MCF 10A (cell line): ENCODE measurements around the gene AP2M1. TPM values are rescaled to one million over a fixed set of nuclear protein-coding genes. Genes with fewer than 3 reads are reported as not detected.

Experiments used
- BruUV-seq: library from RNA; stranded (reverse); fragments of 400-500 nt; replicated peaks from 2 replicates; lab custom pipeline; 2021; lab: Mats Ljungman, UMichigan
- CTCF ChIA-PET: fragments of 300-600 bp; sonication (Branson Sonifier 250); formaldehyde crosslinking; extraction: SDS; loops from one replicate; lab custom pipeline; 2021; ENCODE audit warnings: antibody characterized with exemption, inconsistent platforms; lab: Yijun Ruan, JAX
- POLR2A ChIA-PET: fragments of 300-600, 350-650 bp; sonication (Branson Sonifier 250); formaldehyde crosslinking; extraction: SDS; loops from one replicate; lab custom pipeline; 2020; ENCODE audit warnings: antibody characterized with exemption, inconsistent platforms; lab: Yijun Ruan, JAX
- DNase-seq: peaks from one replicate; pipeline ENCODE4 v3.0.0-alpha.2; 2018; ENCODE audit not compliant: unreplicated experiment
- H3K27ac Mint-ChIP-seq: one replicate; pipeline ENCODE4 v1.8.0; 2022; ENCODE audit warnings: mild to moderate bottlenecking, low read depth, mixed read lengths; ENCODE audit not compliant: unreplicated experiment
- H3K27me3 Mint-ChIP-seq: one replicate; pipeline ENCODE4 v1.8.0; 2022; ENCODE audit warnings: mixed read lengths; ENCODE audit not compliant: insufficient read depth, unreplicated experiment
- H3K36me3 Mint-ChIP-seq: one replicate; pipeline ENCODE4 v1.8.0; 2022; ENCODE audit warnings: mild to moderate bottlenecking, moderate library complexity, mixed read lengths; ENCODE audit not compliant: insufficient read depth, unreplicated experiment
- H3K4me1 Mint-ChIP-seq: one replicate; pipeline ENCODE4 v1.8.0; 2022; ENCODE audit warnings: mixed read lengths; ENCODE audit not compliant: insufficient read depth, unreplicated experiment
- H3K4me3 Mint-ChIP-seq: one replicate; pipeline ENCODE4 v1.8.0; 2022; ENCODE audit warnings: mild to moderate bottlenecking, moderate library complexity, mixed read lengths; ENCODE audit not compliant: unreplicated experiment
- H3K9me3 Mint-ChIP-seq: one replicate; pipeline ENCODE4 v1.8.0; 2022; ENCODE audit warnings: mixed read lengths; ENCODE audit not compliant: unreplicated experiment
- CTCF ChIP-seq: fragments of 200-600 bp; IDR thresholded peaks from one replicate; pipeline ENCODE4 v1.8.0; 2022; ENCODE audit warnings: antibody characterized with exemption, mild to moderate bottlenecking; ENCODE audit not compliant: unreplicated experiment
- intact Hi-C: fragments of 100-400 bp; cut with micrococcal nuclease; formaldehyde crosslinking; loops from 2 replicates; pipeline ENCODE4 v1.14.1; 2022
- total RNA-seq: library from RNA; stranded (reverse); gene quantifications from 2 replicates; pipeline ENCODE4 v1.2.3, GENCODE V29; 2022

AP2M1 gene
- total RNA-seq, 1 experiment from 2014 or later, result 301 TPM

DNA sequence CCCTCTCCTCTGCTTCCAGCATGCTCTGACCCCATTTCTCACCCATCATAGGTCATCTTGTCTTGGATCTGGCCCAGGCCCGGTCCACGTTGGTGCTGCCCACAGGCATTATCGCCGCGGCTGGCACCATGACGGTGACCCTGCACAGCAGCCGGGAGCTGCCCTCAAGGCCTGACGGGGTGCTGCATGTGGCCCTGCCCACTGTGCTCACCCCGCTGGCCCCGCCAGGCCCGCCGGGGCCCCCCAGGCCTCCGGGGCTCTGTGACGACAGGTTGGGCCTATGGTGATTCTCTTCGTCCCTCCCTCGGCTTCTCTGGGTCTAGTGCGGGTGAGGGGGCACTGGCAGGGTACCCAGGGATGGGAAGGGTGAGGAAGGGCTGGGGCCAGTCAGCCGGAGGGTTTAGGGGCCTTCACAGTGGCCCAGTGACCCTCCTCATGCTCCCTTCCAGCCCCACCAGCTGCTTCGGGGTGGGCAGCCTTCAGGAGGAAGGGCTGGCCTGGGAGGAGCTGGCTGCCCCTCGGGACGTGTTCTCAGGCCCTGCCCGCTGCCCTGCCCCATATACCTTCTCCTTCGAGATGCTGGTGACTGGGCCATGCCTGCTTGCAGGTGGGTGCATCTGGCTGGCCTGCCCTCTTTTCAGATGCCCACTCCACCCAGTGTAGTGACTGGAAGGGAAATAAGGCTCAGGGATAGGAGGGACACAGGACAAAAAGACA, 58.6 kb downstream of the AP2M1 start:
- H3K27me3 Mint-ChIP-seq, result peaks cover 23% of the 10 kb centered on the region
- ChIA-PET CTCF (interaction anchor here (1.5 to 2.3 kb wide), 2 partner anchors 13 to 16 kb away, joined by 3 to 7 read pairs; partner anchors contain the start of gene EEF1AKMT4), POLR2A (interaction anchor here (0.5 to 0.6 kb wide), 2 partner anchors 17 to 99 kb away, joined by 3 to 4 read pairs; no protein-coding TSS in a partner anchor)
- no TSS peak for BruUV-seq
- H3K9me3 Mint-ChIP-seq, result no peaks in the 10 kb centered on the region
- TF ChIP-seq CTCF, result no peak
- peak overlapping the region; percentile 50 for H3K4me3 Mint-ChIP-seq
- no peaks in the 10 kb centered on the region for H3K36me3 Mint-ChIP-seq
- intact Hi-C loops, result no loop called here
- no peak for DNase-seq
- peaks cover 12% of the 10 kb centered on the region for H3K4me1 Mint-ChIP-seq
- H3K27ac Mint-ChIP-seq, result no peak overlapping the region

Other genes with a start within 250 kb of the AP2M1 start
- 16.5 and 17.9 TPM in 2 replicates for gene ABCC5, start 157.0 kb upstream of the AP2M1 start, total RNA-seq
- not detected in 2 replicates for gene HTR3D, start 143.1 kb upstream of the AP2M1 start, total RNA-seq
- gene HTR3C, start 121.8 kb upstream of the AP2M1 start, total RNA-seq, result not detected in 2 replicates
- gene HTR3E, start 77.8 kb upstream of the AP2M1 start, total RNA-seq, result not detected in 2 replicates
- 33.8 and 36.1 TPM in 2 replicates for gene EIF2B5, start 39.5 kb upstream of the AP2M1 start, total RNA-seq
- 73.4 and 74.5 TPM in 2 replicates for gene DVL3, start 19.5 kb upstream of the AP2M1 start, total RNA-seq
- gene ABCF3, start 11.3 kb downstream of the AP2M1 start, total RNA-seq, result 62.7 and 73.9 TPM in 2 replicates
- not detected in 2 replicates for gene VWA5B2, start 54.7 kb downstream of the AP2M1 start, total RNA-seq
- gene ALG3, start 74.1 kb downstream of the AP2M1 start, total RNA-seq, result 60.4 and 77.8 TPM in 2 replicates
- gene EEF1AKMT4, start 74.8 kb downstream of the AP2M1 start, total RNA-seq, result 4.9 and 10.1 TPM in 2 replicates
- 6.1 TPM in 2 replicates for gene CAMK2N2, start 86.7 kb downstream of the AP2M1 start, total RNA-seq
- gene ECE2, start 101.2 kb downstream of the AP2M1 start, total RNA-seq, result not detected in 2 replicates
- gene PSMD2, start 124.4 kb downstream of the AP2M1 start, total RNA-seq, result 275 and 284 TPM in 2 replicates
- gene EIF4G1, start 139.8 kb downstream of the AP2M1 start, total RNA-seq, result 522 and 536 TPM in 2 replicates
- 11.1 and 12.9 TPM in 2 replicates for gene FAM131A, start 162.7 kb downstream of the AP2M1 start, total RNA-seq
- 4.5 and 5.5 TPM in 2 replicates for gene CLCN2, start 186.8 kb downstream of the AP2M1 start, total RNA-seq
- 81.5 and 91.5 TPM in 2 replicates for gene POLR2H, start 186.9 kb downstream of the AP2M1 start, total RNA-seq
- gene THPO, start 203.4 kb downstream of the AP2M1 start, total RNA-seq, result not detected in 2 replicates
- gene CHRD, start 205.2 kb downstream of the AP2M1 start, total RNA-seq, result not detected in 2 replicates